Measurements from ENCODE around the gene SLC2A4RG.
A peak's percentile ranks its signal among the peaks of the same experiment; 100 is the strongest.

The SLC2A4RG gene

GRCh38 chr20:63781181-63781580 lies 41.6 kb downstream of the SLC2A4RG start:
- Histone ChIP-seq H3K4me3 (ENCODE audit: insufficient read depth, low read depth, low read length) (no peak overlapping the region), H3K27ac (ENCODE audit: insufficient read depth, low read depth, low read length, poor library complexity, severe bottlenecking) (no peak overlapping the region), H3K36me3 (ENCODE audit: control insufficient read depth, insufficient read depth, low read length) (no peaks in the 10 kb centered on the region), H3K4me1 (ENCODE audit: control insufficient read depth, insufficient read depth, low read length) (peaks cover 3% of the 10 kb centered on the region), H3K27me3 (ENCODE audit: control insufficient read depth, insufficient read depth, low read length, poor library complexity, severe bottlenecking) (no peaks in the 10 kb centered on the region), H3K9me3 (ENCODE audit: control insufficient read depth, low read length) (no peaks in the 10 kb centered on the region)
- WGBS, 2 experiments = 91 to 92% methylated on average over 14 of the region's 14 CpGs

GRCh38 chr20:63782051-63782471 lies 42.5 kb downstream of the SLC2A4RG start:
- H3K27ac ChIP-seq (ENCODE audit: insufficient read depth, low read depth, low read length, poor library complexity, severe bottlenecking) = no peak overlapping the region
- WGBS, 2 experiments = 79 to 81% methylated on average over 18 of the region's 18 CpGs
- peaks cover 4% of the 10 kb centered on the region for H3K4me1 ChIP-seq (ENCODE audit: control insufficient read depth, insufficient read depth, low read length)
- no peaks in the 10 kb centered on the region for H3K36me3 ChIP-seq (ENCODE audit: control insufficient read depth, insufficient read depth, low read length)
- H3K27me3 ChIP-seq (ENCODE audit: control insufficient read depth, insufficient read depth, low read length, poor library complexity, severe bottlenecking) = no peaks in the 10 kb centered on the region
- H3K4me3 ChIP-seq (ENCODE audit: insufficient read depth, low read depth, low read length) = no peak overlapping the region
- no peaks in the 10 kb centered on the region for H3K9me3 ChIP-seq (ENCODE audit: control insufficient read depth, low read length)

- no peaks in the 10 kb centered on the region for H3K36me3 ChIP-seq (ENCODE audit: control insufficient read depth, insufficient read depth, low read length)
- peaks cover 4% of the 10 kb centered on the region for H3K4me1 ChIP-seq (ENCODE audit: control insufficient read depth, insufficient read depth, low read length)
- no peak overlapping the region for H3K4me3 ChIP-seq (ENCODE audit: insufficient read depth, low read depth, low read length)
- no peak overlapping the region for H3K27ac ChIP-seq (ENCODE audit: insufficient read depth, low read depth, low read length, poor library complexity, severe bottlenecking)
- WGBS, 2 experiments = 92 to 94% methylated on average over 12 of the region's 12 CpGs
- H3K9me3 ChIP-seq (ENCODE audit: control insufficient read depth, low read length) = no peaks in the 10 kb centered on the region
- no peaks in the 10 kb centered on the region for H3K27me3 ChIP-seq (ENCODE audit: control insufficient read depth, insufficient read depth, low read length, poor library complexity, severe bottlenecking)
These were observed 43.0 kb downstream of the SLC2A4RG start for GRCh38 chr20:63782521-63782971.

GRCh38 chr20:63783970-63784369 lies 44.4 kb downstream of the SLC2A4RG start:
- H3K4me3 ChIP-seq (ENCODE audit: insufficient read depth, low read depth, low read length) = no peak overlapping the region
- no peak overlapping the region for H3K27ac ChIP-seq (ENCODE audit: insufficient read depth, low read depth, low read length, poor library complexity, severe bottlenecking)
- H3K27me3 ChIP-seq (ENCODE audit: control insufficient read depth, insufficient read depth, low read length, poor library complexity, severe bottlenecking) = no peaks in the 10 kb centered on the region
- no peaks in the 10 kb centered on the region for H3K36me3 ChIP-seq (ENCODE audit: control insufficient read depth, insufficient read depth, low read length)
- peaks cover 4% of the 10 kb centered on the region for H3K4me1 ChIP-seq (ENCODE audit: control insufficient read depth, insufficient read depth, low read length)
- WGBS, 2 experiments = 92% methylated on average over 16 of the region's 16 CpGs
- H3K9me3 ChIP-seq (ENCODE audit: control insufficient read depth, low read length) = no peaks in the 10 kb centered on the region

- WGBS, 2 experiments = 83 to 86% methylated on average over 14 of the region's 14 CpGs
- H3K27me3 ChIP-seq (ENCODE audit: control insufficient read depth, insufficient read depth, low read length, poor library complexity, severe bottlenecking) = no peaks in the 10 kb centered on the region
- no peaks in the 10 kb centered on the region for H3K9me3 ChIP-seq (ENCODE audit: control insufficient read depth, low read length)
- H3K36me3 ChIP-seq (ENCODE audit: control insufficient read depth, insufficient read depth, low read length) = no peaks in the 10 kb centered on the region
- no peak overlapping the region for H3K4me3 ChIP-seq (ENCODE audit: insufficient read depth, low read depth, low read length)
- peaks cover 4% of the 10 kb centered on the region for H3K4me1 ChIP-seq (ENCODE audit: control insufficient read depth, insufficient read depth, low read length)
- peak overlapping the region; percentile 50 for H3K27ac ChIP-seq (ENCODE audit: insufficient read depth, low read depth, low read length, poor library complexity, severe bottlenecking)
These were observed 46.1 kb downstream of the SLC2A4RG start for GRCh38 chr20:63785691-63786131.

GRCh38 chr20:63787302-63787701 lies 47.7 kb downstream of the SLC2A4RG start:
- H3K27me3 ChIP-seq (ENCODE audit: control insufficient read depth, insufficient read depth, low read length, poor library complexity, severe bottlenecking) = no peaks in the 10 kb centered on the region
- H3K4me1 ChIP-seq (ENCODE audit: control insufficient read depth, insufficient read depth, low read length) = peaks cover 4% of the 10 kb centered on the region
- no peaks in the 10 kb centered on the region for H3K36me3 ChIP-seq (ENCODE audit: control insufficient read depth, insufficient read depth, low read length)
- 95 to 98% methylated on average over 11 of the region's 11 CpGs for WGBS, 2 experiments
- no peak overlapping the region for H3K4me3 ChIP-seq (ENCODE audit: insufficient read depth, low read depth, low read length)
- H3K27ac ChIP-seq (ENCODE audit: insufficient read depth, low read depth, low read length, poor library complexity, severe bottlenecking) = no peak overlapping the region
- H3K9me3 ChIP-seq (ENCODE audit: control insufficient read depth, low read length) = no peaks in the 10 kb centered on the region

- WGBS, 2 experiments = 93 to 94% methylated on average over 16 of the region's 16 CpGs
- Histone ChIP-seq H3K36me3 (ENCODE audit: control insufficient read depth, insufficient read depth, low read length) (no peaks in the 10 kb centered on the region), H3K27me3 (ENCODE audit: control insufficient read depth, insufficient read depth, low read length, poor library complexity, severe bottlenecking) (no peaks in the 10 kb centered on the region), H3K4me3 (ENCODE audit: insufficient read depth, low read depth, low read length) (no peak overlapping the region), H3K4me1 (ENCODE audit: control insufficient read depth, insufficient read depth, low read length) (peaks cover 4% of the 10 kb centered on the region), H3K27ac (ENCODE audit: insufficient read depth, low read depth, low read length, poor library complexity, severe bottlenecking) (no peak overlapping the region), H3K9me3 (ENCODE audit: control insufficient read depth, low read length) (no peaks in the 10 kb centered on the region)
These were observed 48.2 kb downstream of the SLC2A4RG start for GRCh38 chr20:63787749-63788148.

GRCh38 chr20:63789836-63790571 lies 50.4 kb downstream of the SLC2A4RG start:
- H3K4me1 ChIP-seq (ENCODE audit: control insufficient read depth, insufficient read depth, low read length) = peaks cover 6% of the 10 kb centered on the region

GRCh38 chr20:63790572-63791168 lies 51.1 kb downstream of the SLC2A4RG start:
- WGBS, 2 experiments = 93 to 94% methylated on average over 37 of the region's 37 CpGs
- no peak overlapping the region for H3K27ac ChIP-seq (ENCODE audit: insufficient read depth, low read depth, low read length, poor library complexity, severe bottlenecking)
- no peaks in the 10 kb centered on the region for H3K27me3 ChIP-seq (ENCODE audit: control insufficient read depth, insufficient read depth, low read length, poor library complexity, severe bottlenecking)
- no peaks in the 10 kb centered on the region for H3K9me3 ChIP-seq (ENCODE audit: control insufficient read depth, low read length)
- no peak overlapping the region for H3K4me3 ChIP-seq (ENCODE audit: insufficient read depth, low read depth, low read length)
- H3K36me3 ChIP-seq (ENCODE audit: control insufficient read depth, insufficient read depth, low read length) = no peaks in the 10 kb centered on the region
- peaks cover 6% of the 10 kb centered on the region for H3K4me1 ChIP-seq (ENCODE audit: control insufficient read depth, insufficient read depth, low read length)

More at GRCh38 chr20:63789836-63790571, 50.4 kb downstream of the SLC2A4RG start:
- Histone ChIP-seq H3K27me3 (ENCODE audit: control insufficient read depth, insufficient read depth, low read length, poor library complexity, severe bottlenecking) (no peaks in the 10 kb centered on the region), H3K9me3 (ENCODE audit: control insufficient read depth, low read length) (no peaks in the 10 kb centered on the region), H3K27ac (ENCODE audit: insufficient read depth, low read depth, low read length, poor library complexity, severe bottlenecking) (no peak overlapping the region), H3K36me3 (ENCODE audit: control insufficient read depth, insufficient read depth, low read length) (no peaks in the 10 kb centered on the region), H3K4me3 (ENCODE audit: insufficient read depth, low read depth, low read length) (no peak overlapping the region)
- 95 to 96% methylated on average over 57 of the region's 57 CpGs for WGBS, 2 experiments

GRCh38 chr20:63791497-63792156 lies 52.1 kb downstream of the SLC2A4RG start:
- no peaks in the 10 kb centered on the region for H3K27me3 ChIP-seq (ENCODE audit: control insufficient read depth, insufficient read depth, low read length, poor library complexity, severe bottlenecking)
- no peak overlapping the region for H3K27ac ChIP-seq (ENCODE audit: insufficient read depth, low read depth, low read length, poor library complexity, severe bottlenecking)
- no peaks in the 10 kb centered on the region for H3K9me3 ChIP-seq (ENCODE audit: control insufficient read depth, low read length)
- no peaks in the 10 kb centered on the region for H3K36me3 ChIP-seq (ENCODE audit: control insufficient read depth, insufficient read depth, low read length)
- WGBS, 2 experiments = 85 to 87% methylated on average over 23 of the region's 23 CpGs
- peaks cover 3% of the 10 kb centered on the region for H3K4me1 ChIP-seq (ENCODE audit: control insufficient read depth, insufficient read depth, low read length)
- H3K4me3 ChIP-seq (ENCODE audit: insufficient read depth, low read depth, low read length) = no peak overlapping the region

Measured in ectodermal cell (in vitro differentiated cells).